IPS-11a (cell line): ENCODE results near the gene SAMD4A.

Experiments
- H3K4me3 ChIP-seq: one replicate; pipeline ENCODE4 v1.5.1; 2013; ENCODE audit warnings: low read depth, low read length, control low read depth

SAMD4A gene

GRCh38 chr14:54775486-54776140, 208.7 kb downstream of the SAMD4A start:
- H3K4me3 ChIP-seq, result no peak overlapping the region

- H3K4me3 ChIP-seq, result no peak overlapping the region
Observed at GRCh38 chr14:54776361-54777001, 209.6 kb downstream of the SAMD4A start.

- no peak overlapping the region for H3K4me3 ChIP-seq
Observed at GRCh38 chr14:54777395-54777794, 210.5 kb downstream of the SAMD4A start.

- no peak overlapping the region for H3K4me3 ChIP-seq
Observed at GRCh38 chr14:54778618-54779345, 211.9 kb downstream of the SAMD4A start.

- no peak overlapping the region for H3K4me3 ChIP-seq
Observed at GRCh38 chr14:54781080-54781479, 214.2 kb downstream of the SAMD4A start.

- H3K4me3 ChIP-seq, result no peak overlapping the region
Observed at GRCh38 chr14:54781961-54782750, 215.2 kb downstream of the SAMD4A start.

- no peak overlapping the region for H3K4me3 ChIP-seq
Observed at GRCh38 chr14:54782751-54783659, 216.1 kb downstream of the SAMD4A start.

- no peak overlapping the region for H3K4me3 ChIP-seq
Observed at GRCh38 chr14:54783660-54784015, 216.7 kb downstream of the SAMD4A start.

- H3K4me3 ChIP-seq, result no peak overlapping the region
Observed at GRCh38 chr14:54784060-54784459, 217.1 kb downstream of the SAMD4A start.

GRCh38 chr14:54784657-54785056, 217.7 kb downstream of the SAMD4A start:
- no peak overlapping the region for H3K4me3 ChIP-seq

GRCh38 chr14:54785136-54785777, 218.3 kb downstream of the SAMD4A start:
- H3K4me3 ChIP-seq, result no peak overlapping the region

GRCh38 chr14:54785778-54786770, 219.1 kb downstream of the SAMD4A start:
- no peak overlapping the region for H3K4me3 ChIP-seq

GRCh38 chr14:54786838-54787237, 219.9 kb downstream of the SAMD4A start:
- H3K4me3 ChIP-seq, result no peak overlapping the region

- no peak overlapping the region for H3K4me3 ChIP-seq
Observed at GRCh38 chr14:54787261-54787660, 220.3 kb downstream of the SAMD4A start.

- H3K4me3 ChIP-seq, result no peak overlapping the region
Observed at GRCh38 chr14:54788701-54789100, 221.8 kb downstream of the SAMD4A start.

GRCh38 chr14:54789166-54789565, 222.2 kb downstream of the SAMD4A start:
- H3K4me3 ChIP-seq, result no peak overlapping the region

- no peak overlapping the region for H3K4me3 ChIP-seq
Observed at GRCh38 chr14:54789781-54790480, 223.0 kb downstream of the SAMD4A start.

- no peak overlapping the region for H3K4me3 ChIP-seq
Observed at GRCh38 chr14:54791001-54791400, 224.1 kb downstream of the SAMD4A start.
